ENCODE results near the gene BCL11A. TPM values are rescaled to one million over a fixed set of nuclear protein-coding genes. Genes with fewer than 3 reads are reported as not detected.

Gene BCL11A
- total and polyA plus RNA-seq, 9 donors: 0.81 to 5.7 (median 3.2) TPM; not detected in 1

DNA sequence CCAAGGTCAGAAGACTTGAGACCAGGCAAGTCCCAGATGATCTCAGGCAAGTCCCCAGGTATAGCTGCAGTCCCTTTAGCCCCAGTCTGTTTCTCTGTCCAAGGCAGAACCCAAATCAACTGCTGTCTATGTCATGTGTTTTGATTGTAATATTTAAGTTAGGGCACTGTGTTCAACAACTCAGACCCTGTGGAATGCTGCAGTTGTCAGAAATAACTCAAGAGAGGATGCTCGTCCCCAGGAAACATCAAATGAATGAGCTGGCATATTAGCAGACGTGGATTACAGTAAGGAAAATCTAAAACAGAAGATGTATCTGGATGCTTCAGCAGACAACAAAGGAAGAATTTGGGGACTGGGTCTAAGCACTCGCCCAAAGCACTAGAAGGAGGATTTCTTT lies 70.1 kb downstream of the BCL11A start:
- no peak overlapping the region for H3K27ac ChIP-seq
- intact Hi-C loops (cut with DNase I): no loop called here
- 82 to 85% (median 82%) methylated on average over 3 of the region's 3 CpGs for WGBS, 3 donors
- H3K4me1 ChIP-seq (ENCODE audit: insufficient read depth): no peaks in the 10 kb centered on the region
- H3K9me3 ChIP-seq: no peaks in the 10 kb centered on the region
- H3K27me3 ChIP-seq: no peaks in the 10 kb centered on the region
- no peaks in the 10 kb centered on the region for H3K36me3 ChIP-seq
- H3K4me3 ChIP-seq: no peak overlapping the region
- DNase-seq: no peak
- no peak for TF ChIP-seq CTCF (IDR thresholded peaks at IDR 0.05)
- no peak for TF ChIP-seq EP300 (IDR thresholded peaks at IDR 0.05)
- no peak for TF ChIP-seq POLR2A (IDR thresholded peaks at IDR 0.05)

GRCh38 chr2:60482222-60482621 lies 71.2 kb downstream of the BCL11A start:
- no peaks in the 10 kb centered on the region for H3K9me3 ChIP-seq
- H3K36me3 ChIP-seq: no peaks in the 10 kb centered on the region
- DNase-seq: no peak
- TF ChIP-seq EP300 (IDR thresholded peaks at IDR 0.05) (no peak), POLR2A (IDR thresholded peaks at IDR 0.05) (no peak), CTCF (IDR thresholded peaks at IDR 0.05) (no peak)
- H3K4me3 ChIP-seq: no peak overlapping the region
- 18 to 28% (median 21%) methylated on average over 6 of the region's 6 CpGs for WGBS, 3 donors
- H3K27ac ChIP-seq: no peak overlapping the region
- H3K4me1 ChIP-seq (ENCODE audit: insufficient read depth): no peaks in the 10 kb centered on the region
- no peaks in the 10 kb centered on the region for H3K27me3 ChIP-seq
- intact Hi-C loops (cut with DNase I): no loop called here

GRCh38 chr2:60481257-60481656 lies 72.2 kb downstream of the BCL11A start:
- no peaks in the 10 kb centered on the region for H3K36me3 ChIP-seq
- intact Hi-C loops (cut with DNase I): no loop called here
- 89 to 92% (median 90%) methylated on average over 6 of the region's 6 CpGs for WGBS, 3 donors
- no peak for TF ChIP-seq POLR2A (IDR thresholded peaks at IDR 0.05)
- no peak for TF ChIP-seq CTCF (IDR thresholded peaks at IDR 0.05)
- no peaks in the 10 kb centered on the region for H3K27me3 ChIP-seq
- no peak for DNase-seq
- H3K4me1 ChIP-seq (ENCODE audit: insufficient read depth): no peaks in the 10 kb centered on the region
- H3K4me3 ChIP-seq: no peak overlapping the region
- no peaks in the 10 kb centered on the region for H3K9me3 ChIP-seq
- H3K27ac ChIP-seq: no peak overlapping the region

- Histone ChIP-seq H3K27me3 (no peaks in the 10 kb centered on the region), H3K27ac (no peak overlapping the region), H3K36me3 (no peaks in the 10 kb centered on the region), H3K4me1 (ENCODE audit: insufficient read depth) (no peaks in the 10 kb centered on the region), H3K4me3 (no peak overlapping the region), H3K9me3 (no peaks in the 10 kb centered on the region)
- TF ChIP-seq CTCF (IDR thresholded peaks at IDR 0.05): no peak
- no peak for TF ChIP-seq POLR2A (IDR thresholded peaks at IDR 0.05)
- TF ChIP-seq EP300 (IDR thresholded peaks at IDR 0.05): no peak
- WGBS, 3 donors: 94 to 97% (median 96%) methylated on average over 4 of the region's 4 CpGs
- intact Hi-C loops (cut with DNase I): no loop called here
- no peak for DNase-seq
These were observed 73.2 kb downstream of the BCL11A start for GRCh38 chr2:60480089-60480773.
